Sigmoid colon (tissue), 7 donors: ENCODE data around the gene CACNA1C. TPM values are rescaled to one million over a fixed set of nuclear protein-coding genes. Genes with fewer than 3 reads are reported as not detected.

Source experiments
- DNase-seq: peaks from one replicate; pipeline ENCODE4 v3.0.0-alpha.2; 2019
- H3K27ac ChIP-seq, 4 donors: fragments of 200-600 bp; sonication (generic); one replicate each; pipeline ENCODE4 v1.5.1; 2016 to 2019; ENCODE audit warnings: mild to moderate bottlenecking in 1 of 4
- H3K27me3 ChIP-seq, 3 donors: fragments of 200-600 bp; sonication (generic); one replicate each; pipeline ENCODE4 v1.5.1; 2019; ENCODE audit warnings: mild to moderate bottlenecking in 1 of 3
- H3K36me3 ChIP-seq, 4 donors: fragments of 200-600 bp; sonication (generic); one replicate each; pipeline ENCODE4 v1.5.1; 2016 to 2019
- H3K4me1 ChIP-seq, 4 donors: fragments of 200-600 bp; sonication (generic); one replicate each; pipeline ENCODE4 v1.5.1; 2017 to 2019
- H3K4me3 ChIP-seq, 4 donors: fragments of 200-600 bp; sonication (generic); one replicate each; pipeline ENCODE4 v1.5.1; 2017 to 2019; ENCODE audit warnings: mild to moderate bottlenecking in 2 of 4, moderate library complexity in 1 of 4
- H3K9me3 ChIP-seq, 4 donors: fragments of 200-600 bp in 3 of 4; sonication (generic) in 3 of 4; one replicate each; pipeline versions ENCODE4 v1.5.1 to v1.6.1; 2013 to 2019
- EP300 ChIP-seq, 4 donors: sonication (generic); formaldehyde crosslinking; IDR thresholded peaks; one replicate each; pipeline ENCODE4 v1.6.1; 2017; ENCODE audit warnings: antibody characterized with exemption in 4 of 4
- POLR2A ChIP-seq, 2 donors: fragments of 450-650 bp; IDR thresholded peaks; one replicate each; pipeline ENCODE4 v1.6.1; 2016; ENCODE audit warnings: antibody characterized with exemption in 2 of 2, mild to moderate bottlenecking in 2 of 2, moderate library complexity in 2 of 2
- POLR2AphosphoS5 ChIP-seq, 4 donors: sonication (generic); formaldehyde crosslinking; IDR thresholded peaks; one replicate each; pipeline ENCODE4 v1.6.1; 2017; ENCODE audit warnings: antibody characterized with exemption in 4 of 4
- WGBS, 2 donors: extraction: QIAGEN DNeasy Blood & Tissue Kit; methylation state at CpG; one replicate each; pipeline ENCODE4 v1.1.7; 2013; 5-methylcytosine and 5-hydroxymethylcytosine counted together
- intact Hi-C: fragments of 100-400 bp; cut with DNase I; formaldehyde crosslinking; loops from one replicate; pipeline ENCODE4 v1.15.1; 2023
- polyA plus RNA-seq, 3 donors: library from polyadenylated mRNA; stranded (reverse); fragments of 200-250 nt; gene quantifications; one replicate each; pipeline ENCODE4 v1.2.3, GENCODE V29; 2013
- total RNA-seq, 4 donors: library from RNA; depleted of rRNA; stranded (reverse); fragments of >200 nt; gene quantifications; one replicate each; pipeline ENCODE4 v1.1.0, GENCODE V29; 2016
- TF ChIP-seq, protein P1 (sequence below), 4 experiments: fragments of 450-650 bp in 3 of 4; fragments of 200-600 bp in 1 of 4; IDR thresholded peaks; one replicate each; pipeline ENCODE4 v1.5.1; 2016 to 2019; ENCODE audit warnings: antibody characterized with exemption in 4 of 4, mild to moderate bottlenecking in 3 of 4, moderate library complexity in 2 of 4
- donor health status: healthy with polysubstance abuse.
- donor health status: Bipolar disorder and iron deficiency.
- donor health status: healthy.

CACNA1C gene
- total and polyA plus RNA-seq, 7 donors = 0.46 to 213 (median 62.0) TPM

DNA sequence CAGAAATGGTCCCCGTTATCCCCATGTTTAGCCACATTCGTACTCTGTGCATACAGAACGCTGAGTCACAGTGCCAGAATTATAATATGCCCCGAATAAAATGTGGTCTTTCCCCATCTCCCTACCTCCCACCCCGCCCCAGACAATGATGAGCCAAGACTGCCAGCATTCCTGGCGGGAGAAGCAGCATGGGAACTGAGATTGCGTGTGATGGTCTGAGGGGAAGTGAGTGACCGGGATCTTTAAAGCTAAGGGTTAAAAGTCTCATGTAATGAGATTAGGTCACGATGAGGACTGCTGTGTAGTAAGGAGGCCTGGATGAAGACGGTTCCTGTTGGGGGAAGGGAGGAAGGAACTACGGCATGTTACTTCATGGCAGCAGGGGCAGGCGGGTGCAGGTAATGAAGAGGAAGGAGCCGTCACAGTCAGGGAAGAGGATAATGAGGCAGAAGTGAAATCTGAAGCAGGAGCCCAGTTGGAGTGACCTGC is 498.7 kb downstream of the CACNA1C start:
- Histone ChIP-seq H3K9me3 (no peaks in the 10 kb centered on the region), H3K36me3 (peaks cover 0 to 78% (median 15%) of the 10 kb centered on the region in 4 donors), H3K4me3 (no peak overlapping the region), H3K27me3 (no peaks in the 10 kb centered on the region), H3K27ac (peak overlapping the region; percentile 30 to 54 (median 43)), H3K4me1 (peaks cover 0 to 13% (median 0%) of the 10 kb centered on the region in 4 donors)
- DNase-seq = no peak
- 82 to 87% methylated on average over 13 of the region's 13 CpGs for WGBS, 2 donors
- TF ChIP-seq POLR2AphosphoS5 (IDR thresholded peaks at IDR 0.05) (no peak), EP300 (IDR thresholded peaks at IDR 0.05) (no peak), POLR2A (IDR thresholded peaks at IDR 0.05) (no peak)
- TF ChIP-seq, protein P1, sequence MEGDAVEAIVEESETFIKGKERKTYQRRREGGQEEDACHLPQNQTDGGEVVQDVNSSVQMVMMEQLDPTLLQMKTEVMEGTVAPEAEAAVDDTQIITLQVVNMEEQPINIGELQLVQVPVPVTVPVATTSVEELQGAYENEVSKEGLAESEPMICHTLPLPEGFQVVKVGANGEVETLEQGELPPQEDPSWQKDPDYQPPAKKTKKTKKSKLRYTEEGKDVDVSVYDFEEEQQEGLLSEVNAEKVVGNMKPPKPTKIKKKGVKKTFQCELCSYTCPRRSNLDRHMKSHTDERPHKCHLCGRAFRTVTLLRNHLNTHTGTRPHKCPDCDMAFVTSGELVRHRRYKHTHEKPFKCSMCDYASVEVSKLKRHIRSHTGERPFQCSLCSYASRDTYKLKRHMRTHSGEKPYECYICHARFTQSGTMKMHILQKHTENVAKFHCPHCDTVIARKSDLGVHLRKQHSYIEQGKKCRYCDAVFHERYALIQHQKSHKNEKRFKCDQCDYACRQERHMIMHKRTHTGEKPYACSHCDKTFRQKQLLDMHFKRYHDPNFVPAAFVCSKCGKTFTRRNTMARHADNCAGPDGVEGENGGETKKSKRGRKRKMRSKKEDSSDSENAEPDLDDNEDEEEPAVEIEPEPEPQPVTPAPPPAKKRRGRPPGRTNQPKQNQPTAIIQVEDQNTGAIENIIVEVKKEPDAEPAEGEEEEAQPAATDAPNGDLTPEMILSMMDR (IDR thresholded peaks at IDR 0.05) = no peak
- intact Hi-C loops = no loop called here

GRCh38 chr12:2552000-2552756 is 499.4 kb downstream of the CACNA1C start:
- intact Hi-C loops = no loop called here
- Histone ChIP-seq H3K4me1 (peaks cover 0 to 13% (median 0%) of the 10 kb centered on the region in 4 donors), H3K27me3 (no peaks in the 10 kb centered on the region), H3K27ac (peak overlapping the region; percentile 12 to 54 (median 36)), H3K36me3 (peaks cover 7 to 80% (median 15%) of the 10 kb centered on the region in 4 donors), H3K4me3 (no peak overlapping the region), H3K9me3 (no peaks in the 10 kb centered on the region)
- 79 to 85% methylated on average over 10 of the region's 10 CpGs for WGBS, 2 donors
- TF ChIP-seq POLR2A (IDR thresholded peaks at IDR 0.05) (no peak), POLR2AphosphoS5 (IDR thresholded peaks at IDR 0.05) (no peak), EP300 (IDR thresholded peaks at IDR 0.05) (no peak)
- TF ChIP-seq, protein P1 (IDR thresholded peaks at IDR 0.05) = no peak
- no peak for DNase-seq

- peaks cover 9 to 86% (median 15%) of the 10 kb centered on the region in 4 donors for H3K36me3 ChIP-seq
- no peaks in the 10 kb centered on the region for H3K27me3 ChIP-seq
- no peaks in the 10 kb centered on the region for H3K9me3 ChIP-seq
- H3K4me3 ChIP-seq = no peak overlapping the region
- no peak overlapping the region for H3K27ac ChIP-seq
- intact Hi-C loops = no loop called here
- WGBS, 2 donors = 78 to 86% methylated on average over 14 of the region's 14 CpGs
- peaks cover 0 to 13% (median 3%) of the 10 kb centered on the region in 4 donors for H3K4me1 ChIP-seq
- TF ChIP-seq POLR2AphosphoS5 (IDR thresholded peaks at IDR 0.05) (no peak), POLR2A (IDR thresholded peaks at IDR 0.05) (no peak), EP300 (IDR thresholded peaks at IDR 0.05) (no peak)
- TF ChIP-seq, protein P1 (IDR thresholded peaks at IDR 0.05) = no peak
- no peak for DNase-seq
These were observed 500.8 kb downstream of the CACNA1C start for GRCh38 chr12:2553388-2554126.

DNA sequence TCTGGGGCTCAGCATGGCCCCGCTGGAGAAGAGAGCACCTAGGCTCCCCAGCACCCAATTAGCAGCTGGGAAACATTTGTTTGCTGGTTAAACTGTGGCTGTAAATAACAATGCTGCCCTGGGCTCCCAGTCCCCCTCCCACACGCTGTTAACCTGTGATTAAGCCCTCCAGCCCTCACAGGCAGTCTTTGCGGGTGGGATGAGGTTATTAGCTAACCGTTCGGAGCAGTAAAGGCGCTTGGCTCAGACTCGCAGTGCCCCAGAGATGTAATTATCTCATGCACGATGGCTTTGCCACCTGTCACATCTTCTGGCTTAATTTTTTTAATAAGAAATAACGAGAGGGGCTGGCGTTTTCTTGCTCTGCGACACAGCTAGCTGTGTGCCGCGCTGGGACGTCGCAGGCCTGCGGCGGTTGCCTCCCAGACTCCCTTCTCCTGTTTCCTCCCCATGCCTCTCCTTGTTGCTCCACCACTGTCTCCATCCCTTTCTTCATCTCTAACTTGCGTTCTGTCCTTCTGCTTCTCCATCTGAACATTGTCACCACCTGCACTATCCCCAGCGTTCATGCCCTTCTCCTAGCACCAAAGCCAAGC is 502.8 kb downstream of the CACNA1C start:
- H3K36me3 ChIP-seq = peaks cover 6 to 87% (median 12%) of the 10 kb centered on the region in 4 donors
- no peak overlapping the region for H3K27ac ChIP-seq
- intact Hi-C loops = no loop called here
- TF ChIP-seq, protein P1 (IDR thresholded peaks at IDR 0.05) = no peak
- no peak for TF ChIP-seq POLR2A (IDR thresholded peaks at IDR 0.05)
- TF ChIP-seq POLR2AphosphoS5 (IDR thresholded peaks at IDR 0.05) = no peak
- no peak overlapping the region for H3K4me3 ChIP-seq
- H3K27me3 ChIP-seq = no peaks in the 10 kb centered on the region
- no peak for DNase-seq
- WGBS, 2 donors = 82 to 88% methylated on average over 19 of the region's 19 CpGs
- H3K9me3 ChIP-seq = no peaks in the 10 kb centered on the region
- peaks cover 0 to 10% (median 3%) of the 10 kb centered on the region in 4 donors for H3K4me1 ChIP-seq
